NCI-H526 treated with DMSO at 0.1 percent for 48 hours (cell line): ENCODE results near the gene ITPKB.

Experiments
- DNase-seq: peaks from one replicate; lab custom pipeline; 2025; lab: John Stamatoyannopoulos, UW

ITPKB gene

DNA sequence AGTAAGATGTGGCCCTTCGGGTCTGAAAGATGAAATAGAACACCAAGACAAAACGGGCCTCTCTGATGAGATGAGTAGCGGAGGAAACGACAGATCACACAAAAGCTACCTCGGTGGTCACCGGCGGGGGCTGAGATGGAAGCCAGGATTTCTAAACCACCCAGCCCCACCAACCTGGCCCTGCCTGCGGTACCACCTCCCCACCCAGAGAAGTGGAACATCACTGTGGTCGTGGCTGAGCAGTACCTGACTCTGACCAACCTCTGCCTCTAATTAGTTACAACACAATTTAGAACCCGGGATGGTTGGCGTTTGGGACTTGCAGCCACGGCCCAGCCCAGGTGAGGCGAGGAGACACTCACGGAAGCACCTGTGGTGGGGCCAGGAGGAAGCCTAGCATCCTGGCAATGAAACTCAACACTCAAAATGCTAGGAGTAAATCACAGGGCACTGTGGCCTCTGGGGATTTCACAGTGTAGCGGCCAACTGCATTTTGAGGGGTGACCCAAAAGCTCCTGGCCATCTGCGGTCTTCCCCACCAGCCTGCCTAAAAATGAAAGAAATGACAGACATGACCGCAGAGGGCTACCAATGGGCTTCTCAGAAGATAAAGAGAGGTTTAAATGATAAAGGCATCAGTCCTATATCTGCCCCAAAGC lies 73.4 kb downstream of the ITPKB start:
- DNase-seq: no peak

- no peak for DNase-seq
Observed at GRCh38 chr1:226664413-226665101, 74.5 kb downstream of the ITPKB start.

- no peak for DNase-seq
Observed at GRCh38 chr1:226663327-226663704, 75.8 kb downstream of the ITPKB start.

DNA sequence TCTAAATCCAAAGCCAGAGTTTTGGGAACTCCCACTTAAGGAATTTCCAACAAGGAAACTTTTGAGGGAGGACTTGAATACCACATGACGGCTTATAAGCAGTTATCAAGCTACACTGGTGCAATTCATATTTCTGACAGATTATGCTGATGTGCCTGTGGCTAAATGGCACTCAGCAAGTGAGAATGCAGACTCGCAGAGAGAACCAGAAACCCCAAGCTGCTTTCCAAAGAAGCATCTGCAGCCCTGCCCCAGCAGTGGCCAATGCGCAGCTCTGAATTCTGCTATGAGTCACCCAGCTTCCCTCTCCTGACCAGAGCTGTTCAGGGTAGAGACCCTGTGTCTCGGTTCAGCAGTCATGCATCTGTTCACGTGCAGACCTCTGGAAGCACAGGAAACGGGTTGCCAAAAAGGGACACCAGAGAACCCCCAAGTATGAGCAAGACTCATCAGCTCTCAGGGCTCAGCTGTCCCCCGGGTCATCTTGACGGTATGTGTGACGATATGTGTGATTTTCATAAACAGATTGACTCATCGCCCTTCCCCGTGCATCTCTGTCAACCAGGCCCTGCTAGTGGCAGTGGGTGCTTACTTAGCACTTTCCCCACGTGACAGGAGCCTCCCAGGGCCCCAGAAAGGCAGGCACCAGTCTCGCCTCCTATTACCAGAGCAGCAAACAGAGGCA lies 76.3 kb downstream of the ITPKB start:
- DNase-seq: no peak

DNA sequence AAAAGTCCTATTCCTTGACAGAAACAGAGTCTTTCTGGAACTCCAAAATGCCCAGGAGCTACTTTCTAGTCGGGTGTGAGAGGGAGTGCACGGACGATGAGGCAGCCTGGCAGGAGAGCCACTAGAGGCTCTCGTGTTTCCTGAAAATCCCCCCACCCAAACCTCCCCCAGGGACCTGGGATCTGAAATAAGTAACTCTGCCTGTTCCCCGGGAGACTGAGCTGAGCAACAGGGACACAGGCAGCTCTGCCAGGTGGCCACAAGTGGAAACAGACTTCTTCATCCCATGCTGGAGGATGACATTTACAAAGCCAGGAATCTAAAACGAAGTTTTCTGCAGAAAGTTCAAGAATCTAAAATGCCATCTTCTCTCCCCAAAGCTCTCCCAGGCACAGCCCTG lies 77.1 kb downstream of the ITPKB start:
- no peak for DNase-seq

DNA sequence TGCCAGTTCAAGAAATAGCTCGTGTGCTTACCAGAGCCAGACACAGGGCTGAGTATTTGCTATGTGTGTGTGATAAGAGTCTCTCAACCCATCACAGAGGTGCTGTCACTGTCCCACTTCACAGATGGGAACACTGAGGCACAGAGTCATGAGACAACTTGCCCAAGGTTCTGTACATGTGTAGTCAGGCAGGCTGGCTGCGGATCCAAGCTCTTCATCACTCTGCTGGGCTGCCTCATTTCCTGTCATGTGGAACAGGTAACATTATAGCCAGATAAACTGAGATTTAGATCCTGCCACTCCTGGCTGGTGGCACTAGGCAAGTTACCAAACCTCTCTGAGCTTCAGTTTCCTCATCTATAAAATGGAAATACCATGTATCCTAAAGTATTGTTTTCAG lies 77.8 kb downstream of the ITPKB start:
- DNase-seq: no peak

DNA sequence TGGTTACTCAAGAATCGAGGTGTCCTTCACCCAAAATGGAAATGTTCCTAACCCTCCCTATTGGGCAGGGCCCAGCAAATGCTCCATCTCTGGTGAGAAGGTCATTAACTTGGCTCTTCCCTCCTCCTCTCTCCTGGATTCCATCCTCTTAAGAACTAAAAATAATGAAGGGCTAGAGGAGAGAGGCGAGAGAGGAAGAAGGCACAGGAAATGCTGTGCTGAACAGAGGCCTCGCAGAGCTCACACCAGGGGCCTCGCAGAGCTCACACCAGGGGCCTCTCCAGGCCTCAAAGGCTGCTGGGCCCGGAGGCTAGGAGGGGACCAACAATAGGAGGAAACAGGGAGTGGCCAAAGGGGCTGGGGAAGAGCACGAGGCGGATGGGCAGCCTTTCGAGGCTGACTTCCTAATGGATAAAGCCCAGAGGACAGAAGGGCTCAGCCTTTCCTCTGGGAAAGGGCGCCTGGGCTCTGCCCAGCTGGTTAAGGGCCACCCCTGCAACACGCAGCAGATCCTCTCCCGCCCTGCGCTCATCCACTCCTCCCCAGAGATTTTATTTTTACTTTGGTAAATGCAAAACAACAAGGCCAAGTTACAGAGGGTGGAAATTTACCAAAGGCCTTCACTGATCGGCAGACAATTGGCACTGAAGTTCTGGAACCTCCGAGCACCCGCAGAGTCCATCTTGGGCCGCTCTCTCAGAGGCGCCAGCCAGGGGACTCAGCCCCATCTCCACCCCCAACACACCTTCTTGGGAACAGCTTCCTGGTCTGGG lies 78.5 kb downstream of the ITPKB start:
- no peak for DNase-seq

DNA sequence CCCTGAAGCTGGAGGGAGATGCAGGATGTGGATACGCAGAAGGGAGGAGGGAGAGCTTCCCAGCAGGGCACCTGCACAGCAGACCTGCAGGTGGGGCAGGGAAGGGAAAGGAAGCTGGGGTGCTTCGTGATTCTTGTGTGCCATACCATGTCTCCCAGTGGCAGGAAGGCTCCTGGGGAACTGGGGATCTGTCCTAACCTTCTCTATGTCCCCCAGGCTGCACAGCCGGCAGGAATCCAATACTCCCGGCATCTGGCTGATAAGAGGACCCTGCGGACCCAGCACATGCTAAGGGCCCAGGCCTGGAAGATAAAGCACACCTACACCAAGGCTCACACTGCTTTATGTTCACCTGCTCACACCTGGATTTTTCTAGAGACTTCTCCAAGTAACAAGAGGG lies 79.4 kb downstream of the ITPKB start:
- DNase-seq: no peak

DNA sequence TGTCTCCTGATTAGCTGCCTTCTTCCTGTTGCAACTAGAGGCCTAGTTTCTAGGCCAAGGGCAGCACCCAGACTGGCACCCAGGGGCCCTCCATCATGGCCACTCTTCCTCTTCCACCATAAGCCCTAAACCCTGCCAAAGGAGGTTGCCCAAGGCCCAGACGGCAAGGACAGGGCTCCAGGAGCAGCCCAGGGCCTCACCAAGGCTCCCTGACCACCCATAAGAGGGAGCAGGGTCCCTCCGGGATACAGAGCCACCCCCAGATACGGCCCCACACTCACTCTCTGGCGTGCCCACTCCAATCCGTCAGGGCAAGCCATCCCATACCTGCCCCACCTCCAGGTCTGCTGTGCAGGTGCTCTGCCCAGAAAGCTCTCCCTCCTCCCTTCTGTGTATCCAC lies 79.9 kb downstream of the ITPKB start:
- DNase-seq: no peak

DNA sequence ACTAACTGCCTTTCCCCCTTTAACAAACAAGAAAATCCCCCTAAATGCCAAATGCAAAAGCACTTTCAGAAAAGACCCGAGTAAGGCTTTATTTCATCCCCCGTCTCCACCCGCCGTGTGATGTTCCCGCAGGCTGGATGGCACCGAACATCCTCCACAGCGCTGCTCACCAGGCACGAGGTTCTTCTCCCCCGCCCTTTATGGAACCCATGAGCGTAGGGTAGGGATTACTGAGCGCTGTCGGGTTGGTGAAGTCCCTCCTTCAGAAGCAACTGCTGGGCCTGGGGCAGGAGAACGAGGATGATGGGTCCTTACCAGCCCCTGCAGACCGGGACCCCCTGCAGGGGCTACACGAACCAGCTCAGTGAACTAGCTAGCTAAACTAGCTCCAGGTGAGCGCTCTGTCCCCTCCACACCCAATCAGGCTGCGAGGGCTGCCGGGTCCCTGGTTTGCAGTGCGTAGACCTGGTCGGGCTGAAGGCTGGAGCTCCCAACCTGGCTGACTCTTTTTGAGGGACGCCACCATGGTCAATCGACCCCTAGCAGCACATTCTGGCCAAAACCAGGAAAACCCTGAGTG lies 80.4 kb downstream of the ITPKB start:
- no peak for DNase-seq

GRCh38 chr1:226657895-226658545 lies 81.1 kb downstream of the ITPKB start:
- DNase-seq: no peak

DNA sequence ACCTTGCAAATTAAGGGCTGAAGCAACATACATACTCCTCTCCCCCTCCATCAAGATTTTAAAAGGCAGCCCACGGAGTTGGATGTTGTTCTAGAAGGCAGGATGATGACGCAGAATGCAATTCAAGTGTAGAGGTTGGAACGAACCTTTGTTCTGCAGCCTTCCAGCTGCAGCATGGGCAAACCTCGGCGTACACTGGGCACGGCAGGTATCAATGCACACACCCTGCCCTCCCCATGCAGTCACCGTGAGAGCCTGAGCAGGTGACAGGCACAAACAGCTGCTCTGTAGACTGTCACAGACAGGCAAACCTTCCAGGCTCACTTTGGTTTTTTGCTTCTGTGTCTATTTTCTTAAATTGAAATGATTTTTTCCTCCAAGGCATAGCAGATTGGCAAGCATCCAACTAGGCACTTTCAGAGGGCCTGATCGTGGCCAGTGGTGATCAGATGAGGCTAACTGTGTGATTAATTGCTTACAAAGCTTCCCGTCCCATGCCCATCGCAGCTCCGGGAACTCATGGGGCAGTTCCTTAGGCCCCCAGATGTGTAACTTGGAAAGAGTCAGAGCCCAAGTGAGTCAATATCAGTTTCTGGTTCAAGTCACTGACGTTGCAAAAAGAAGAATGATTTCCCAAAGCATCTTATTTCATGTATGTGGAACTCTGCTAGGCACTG lies 82.3 kb downstream of the ITPKB start:
- no peak for DNase-seq

DNA sequence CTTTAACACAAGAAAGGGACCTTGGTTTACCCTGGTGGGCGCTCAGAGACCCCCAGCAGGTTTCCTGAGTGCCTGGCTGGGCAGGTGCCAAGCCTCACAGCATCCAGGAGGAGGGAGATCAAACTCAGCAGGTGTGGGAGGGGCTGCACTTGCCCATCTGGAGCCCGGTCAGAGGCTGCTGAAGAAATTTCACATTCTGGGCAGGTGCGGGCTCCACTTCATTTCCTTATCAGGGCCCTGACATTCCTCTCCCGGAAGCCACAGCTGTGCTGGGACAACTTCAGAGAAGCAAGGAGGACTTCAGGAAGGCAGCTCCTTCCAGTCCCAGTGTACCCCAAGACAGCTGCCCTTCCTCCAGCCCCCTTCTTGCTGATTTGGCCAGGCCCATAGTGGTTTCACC lies 82.9 kb downstream of the ITPKB start:
- no peak for DNase-seq

DNA sequence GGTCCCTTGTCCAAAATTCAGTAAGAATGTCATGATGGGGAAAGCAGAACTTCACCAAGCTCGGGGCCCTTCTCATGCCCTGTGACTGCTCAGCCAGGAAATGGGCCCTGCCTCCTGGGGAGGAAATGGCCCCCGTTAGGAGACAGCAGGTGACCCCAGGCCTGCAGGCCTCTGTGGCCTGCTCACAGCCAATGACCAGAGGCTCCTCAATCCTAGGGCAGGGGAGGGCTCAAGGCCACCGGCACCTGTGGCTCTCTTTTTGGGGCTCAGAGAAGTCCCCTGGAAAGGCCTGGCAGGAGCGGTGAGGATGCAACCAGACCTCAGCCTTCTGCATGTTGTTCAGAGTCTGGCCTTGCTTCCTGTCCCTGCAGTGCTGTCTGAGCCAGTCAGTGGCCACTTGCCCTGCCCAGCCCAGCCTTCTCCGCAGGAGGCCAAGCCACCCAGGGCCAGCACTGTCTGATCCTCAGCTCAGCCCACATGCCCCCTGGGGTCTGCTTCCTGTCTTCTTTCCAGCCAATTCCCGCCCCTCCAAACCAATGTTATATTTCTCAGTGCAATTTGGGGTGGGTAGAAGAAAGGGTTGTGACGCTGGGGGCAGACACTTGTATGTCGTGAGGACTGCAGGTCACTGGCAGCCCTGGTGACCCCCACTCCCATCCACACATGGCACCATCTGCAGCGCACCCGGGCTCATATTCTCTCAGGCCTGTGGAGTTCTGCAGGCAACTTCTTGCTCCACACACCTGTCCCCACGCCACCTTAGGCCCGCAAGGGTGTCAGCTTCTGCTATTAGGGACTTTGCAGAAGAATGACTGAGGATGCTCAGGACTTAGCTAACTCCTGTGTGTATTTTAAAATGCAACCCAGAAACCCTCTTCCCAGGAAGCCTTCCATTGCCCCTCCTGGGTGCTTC lies 83.6 kb downstream of the ITPKB start:
- no peak for DNase-seq

- DNase-seq: no peak
Observed at GRCh38 chr1:226654668-226655055, 84.4 kb downstream of the ITPKB start.

GRCh38 chr1:226654046-226654667 lies 84.9 kb downstream of the ITPKB start:
- DNase-seq: no peak

DNA sequence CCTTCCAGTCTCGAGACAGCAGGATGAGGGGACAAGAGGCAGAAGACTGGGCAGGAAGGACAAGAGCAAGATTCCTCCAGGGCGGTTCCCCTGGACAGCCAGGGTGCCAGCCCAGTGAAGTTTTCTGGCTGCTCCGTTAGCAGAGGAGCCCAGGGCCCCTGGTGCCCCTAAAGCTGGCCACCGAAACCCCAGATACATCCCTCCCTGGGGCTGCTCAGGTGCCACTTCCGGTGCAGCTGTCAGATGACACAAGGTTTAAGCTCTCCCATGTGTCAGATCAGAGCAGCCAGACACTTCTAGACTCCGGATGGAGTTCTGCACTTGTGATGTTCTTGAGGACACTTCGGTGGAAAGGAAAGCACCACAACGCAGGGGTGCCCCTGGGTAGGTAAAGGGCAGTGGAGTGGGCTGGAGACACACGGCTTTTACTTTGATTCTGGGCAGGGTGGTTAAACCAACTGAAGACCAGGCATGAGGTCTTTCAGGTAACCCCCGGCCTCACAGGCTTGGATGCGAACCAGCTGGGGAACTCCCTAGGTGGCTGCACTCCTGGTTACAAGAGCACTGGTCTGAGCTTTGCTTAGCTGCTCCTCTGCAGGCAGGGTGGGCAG lies 85.7 kb downstream of the ITPKB start:
- DNase-seq: no peak

DNA sequence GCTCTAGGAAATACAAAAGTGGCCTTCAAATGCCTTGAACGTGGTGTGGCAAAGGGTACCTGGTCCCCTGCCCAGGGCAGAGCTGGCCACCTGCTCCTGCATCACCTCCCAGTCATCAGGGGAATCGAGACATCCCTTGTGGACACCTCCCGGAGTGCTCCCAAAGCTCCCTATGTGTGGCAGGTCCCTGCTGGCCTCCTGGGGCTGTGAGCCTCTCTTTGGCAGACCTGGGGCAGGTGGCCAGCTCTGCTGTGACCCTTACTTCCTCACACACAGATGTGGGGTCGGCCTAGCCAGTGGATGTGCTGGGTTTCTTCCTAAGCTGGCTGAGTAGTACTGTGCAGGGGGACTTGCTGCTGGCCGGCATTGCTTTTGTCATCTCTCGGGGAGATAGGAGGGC lies 86.5 kb downstream of the ITPKB start:
- no peak for DNase-seq

- DNase-seq: no peak
Observed at GRCh38 chr1:226651732-226652105, 87.4 kb downstream of the ITPKB start.
